K562 (cell line): ENCODE data around the gene SH3BP5L. TPM values are rescaled to one million over a fixed set of nuclear protein-coding genes. Genes with fewer than 3 reads are reported as not detected.

ENCODE experiments used
- BDP1 ChIP-seq: IDR thresholded peaks from 3 replicates; pipeline ENCODE4 v1.6.1; 2011; ENCODE audit not compliant: insufficient read length, insufficient read depth
- EP400 ChIP-seq: fragments of 450-650 bp; IDR thresholded peaks from 2 replicates; pipeline ENCODE4 v1.6.1; 2017; ENCODE audit warnings: antibody characterized with exemption, mild to moderate bottlenecking, moderate library complexity
- ETV1 ChIP-seq: fragments of 450-650 bp; conservative IDR thresholded peaks from 2 replicates; pipeline ENCODE4 v1.6.1; 2016; ENCODE audit warnings: missing genetic modification characterization, control low read depth, low read depth, missing compliant biosample characterization
- NFATC3 ChIP-seq: fragments of 450-650 bp; IDR thresholded peaks from 2 replicates; pipeline ENCODE4 v1.6.1; 2017; ENCODE audit warnings: mild to moderate bottlenecking
- PML ChIP-seq: IDR thresholded peaks from 2 replicates; pipeline ENCODE4 v1.6.1; 2012; ENCODE audit warnings: low read length, inconsistent platforms
- POLR2G ChIP-seq: fragments of 200-400 bp; formaldehyde crosslinking; IDR thresholded peaks from 2 replicates; pipeline ENCODE4 v1.6.1; 2017; ENCODE audit warnings: low read depth, mild to moderate bottlenecking, antibody characterized with exemption, low read length, moderate library complexity
- POLR2H ChIP-seq: IDR thresholded peaks from 2 replicates; pipeline ENCODE4 v1.6.1; 2016; ENCODE audit warnings: missing genetic modification characterization, low read depth, mild to moderate bottlenecking, control low read depth, missing compliant biosample characterization, moderate library complexity
- RCOR1 ChIP-seq, 2 experiments: IDR thresholded peaks; 2 replicates each; pipeline ENCODE4 v1.6.1; 2012; ENCODE audit warnings: low read depth in 2 of 2, low read length in 2 of 2, borderline replicate concordance in 1 of 2, improper control_type of control experiment in 1 of 2
- SP2 ChIP-seq: IDR thresholded peaks from 2 replicates; pipeline ENCODE4 v1.6.1; 2011; ENCODE audit warnings: mild to moderate bottlenecking, low read depth, low read length, moderate library complexity; ENCODE audit not compliant: poor library complexity, severe bottlenecking; ENCODE audit errors: extremely low read depth
- SPI1 ChIP-seq: IDR thresholded peaks from 2 replicates; pipeline ENCODE4 v1.6.1; 2011; ENCODE audit warnings: low read depth, low read length, control low read depth, borderline replicate concordance
- SRF ChIP-seq, 2 experiments: fragments of 250-450, 450-650 bp in 1 of 2; sonication (Bioruptor Pico) in 1 of 2; sonication (generic) in 1 of 2; formaldehyde crosslinking; IDR thresholded peaks; 2 replicates each; pipeline versions ENCODE4 v1.5.0 to v1.5.1; 2020 to 2022; ENCODE audit warnings: mild to moderate bottlenecking in 1 of 2, missing genetic modification reagents in 1 of 2
- ZNF133 ChIP-seq: fragments of 250-450 bp; sonication (Bioruptor Pico); IDR thresholded peaks from 2 replicates; pipeline ENCODE4 v1.4.0; 2020; ENCODE audit warnings: mild to moderate bottlenecking
- ZNF311 ChIP-seq: fragments of 250-450 bp; sonication (Bioruptor Pico); IDR thresholded peaks from 2 replicates; pipeline ENCODE4 v1.4.0; 2020; ENCODE audit warnings: mild to moderate bottlenecking, moderate library complexity
- ZNF436 ChIP-seq: fragments of 250-450, 450-650 bp; sonication (Bioruptor Pico); formaldehyde crosslinking; IDR thresholded peaks from 2 replicates; pipeline ENCODE4 v1.7.0; 2020; ENCODE audit warnings: mild to moderate bottlenecking
- polyA plus RNA-seq, 8 experiments: library from polyadenylated mRNA; depleted of rRNA in 4 of 8; stranded (reverse) in 5 of 8; unstranded in 3 of 8; fragments of >200 nt; fragmentation: Nextera tagmentation in 2 of 8; fragmentation: Illumina TruSeq in 1 of 8; extraction: Ambion mirVana in 2 of 8; extraction: Trizol in 1 of 8; gene quantifications; 2 replicates each; pipeline versions ENCODE4 v1.2.1 to v1.2.3, GENCODE V29; 2011 to 2014; ENCODE audit warnings: inconsistent platforms in 1 of 8, missing spikeins in 1 of 8
- total RNA-seq, 7 experiments: library from RNA; depleted of rRNA in 6 of 7; stranded (reverse); fragments of >200 nt in 6 of 7; fragmentation: Illumina TruSeq in 2 of 7; extraction: Trizol in 2 of 7; gene quantifications; 2 replicates each; pipeline versions ENCODE4 v1.2.1 to v1.2.3, GENCODE V29; 2011 to 2021; ENCODE audit warnings: low replicate concordance in 1 of 7
- TF ChIP-seq, protein P1 (sequence below): fragments of 450-650 bp; IDR thresholded peaks from 2 replicates; pipeline ENCODE4 v1.7.1; 2018; ENCODE audit warnings: mild to moderate bottlenecking, low read depth; ENCODE audit not compliant: partially characterized antibody
- TF ChIP-seq, protein P2 (sequence below): fragments of 250-450 bp; sonication (Bioruptor Pico); IDR thresholded peaks from 2 replicates; pipeline ENCODE4 v1.4.0; 2020
- TF ChIP-seq, protein P3 (sequence below): fragments of 450-650 bp; IDR thresholded peaks from 2 replicates; pipeline ENCODE4 v1.6.1; 2016
- TF ChIP-seq, protein P4 (sequence below): fragments of 250-450 bp; sonication (Bioruptor Pico); IDR thresholded peaks from 2 replicates; pipeline ENCODE4 v1.5.0; 2020; ENCODE audit warnings: mild to moderate bottlenecking
- TF ChIP-seq, protein P5 (sequence below): sonication (generic); formaldehyde crosslinking; IDR thresholded peaks from 2 replicates; pipeline ENCODE4 v1.9.0; 2022; ENCODE audit warnings: mild to moderate bottlenecking, missing genetic modification reagents
- TF ChIP-seq, protein P6 (sequence below), 2 experiments: fragments of 250-450 bp in 1 of 2; fragments of 450-650 bp in 1 of 2; sonication (Bioruptor Pico) in 1 of 2; IDR thresholded peaks; 2 replicates each; pipeline versions ENCODE4 v1.6.1 to v1.8.0; 2016 to 2021; ENCODE audit warnings: mild to moderate bottlenecking in 2 of 2, moderate library complexity in 2 of 2, missing compliant biosample characterization in 1 of 2, missing genetic modification characterization in 1 of 2

The SH3BP5L gene
- total and polyA plus RNA-seq, 9 of the 15 experiments (the other 6 are each of a cell fraction or from before 2014, with no cell fraction given) = 1.9 to 26.5 (median 15.8) TPM

DNA sequence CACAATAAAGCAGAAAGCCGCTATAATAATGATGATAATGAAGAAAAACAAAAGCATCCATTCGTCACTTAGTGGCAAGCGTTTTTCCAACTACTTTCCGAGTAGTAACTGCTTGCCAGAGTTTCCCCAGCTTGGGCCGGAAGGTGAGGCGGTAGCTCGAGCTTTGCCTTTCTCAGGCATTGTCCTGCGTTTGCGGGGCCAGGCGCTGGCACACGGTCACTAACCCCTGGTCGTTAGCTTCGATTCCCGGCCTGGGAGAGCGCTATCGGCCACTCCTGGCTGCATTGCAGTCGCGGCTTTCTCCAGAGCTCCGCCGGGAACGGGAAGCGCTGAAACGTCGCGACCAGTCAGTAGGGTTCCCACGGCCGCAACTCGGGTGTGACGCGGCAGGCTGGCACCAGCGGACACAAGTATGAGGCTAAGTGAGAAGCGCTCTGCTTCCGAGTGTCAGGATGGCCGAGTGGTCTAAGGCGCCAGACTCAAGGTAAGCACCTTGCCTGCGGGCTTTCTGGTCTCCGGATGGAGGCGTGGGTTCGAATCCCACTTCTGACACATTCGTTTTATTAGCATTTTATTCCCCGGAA lies 47.8 kb upstream of the SH3BP5L start (continued):
- TF ChIP-seq, protein P1, sequence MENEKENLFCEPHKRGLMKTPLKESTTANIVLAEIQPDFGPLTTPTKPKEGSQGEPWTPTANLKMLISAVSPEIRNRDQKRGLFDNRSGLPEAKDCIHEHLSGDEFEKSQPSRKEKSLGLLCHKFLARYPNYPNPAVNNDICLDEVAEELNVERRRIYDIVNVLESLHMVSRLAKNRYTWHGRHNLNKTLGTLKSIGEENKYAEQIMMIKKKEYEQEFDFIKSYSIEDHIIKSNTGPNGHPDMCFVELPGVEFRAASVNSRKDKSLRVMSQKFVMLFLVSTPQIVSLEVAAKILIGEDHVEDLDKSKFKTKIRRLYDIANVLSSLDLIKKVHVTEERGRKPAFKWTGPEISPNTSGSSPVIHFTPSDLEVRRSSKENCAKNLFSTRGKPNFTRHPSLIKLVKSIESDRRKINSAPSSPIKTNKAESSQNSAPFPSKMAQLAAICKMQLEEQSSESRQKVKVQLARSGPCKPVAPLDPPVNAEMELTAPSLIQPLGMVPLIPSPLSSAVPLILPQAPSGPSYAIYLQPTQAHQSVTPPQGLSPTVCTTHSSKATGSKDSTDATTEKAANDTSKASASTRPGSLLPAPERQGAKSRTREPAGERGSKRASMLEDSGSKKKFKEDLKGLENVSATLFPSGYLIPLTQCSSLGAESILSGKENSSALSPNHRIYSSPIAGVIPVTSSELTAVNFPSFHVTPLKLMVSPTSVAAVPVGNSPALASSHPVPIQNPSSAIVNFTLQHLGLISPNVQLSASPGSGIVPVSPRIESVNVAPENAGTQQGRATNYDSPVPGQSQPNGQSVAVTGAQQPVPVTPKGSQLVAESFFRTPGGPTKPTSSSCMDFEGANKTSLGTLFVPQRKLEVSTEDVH = no peak
- TF ChIP-seq POLR2G (peak; percentile 91), PML (peak; percentile 47; the same call in 1 of the 2 replicates), ZNF133 (CRISPR knock-in tag) (no peak), NFATC3 (no peak), ZNF436 (CRISPR knock-in tag) (no peak), EP400 (peak; percentile 42), SP2 (no peak), ZNF311 (CRISPR knock-in tag) (no peak), RCOR1 (IDR thresholded peaks at IDR 0.05; ENCODE audit: borderline replicate concordance in 1 of 2, low read depth in 2 of 2, low read length in 2 of 2) (peak; percentile 10 to 65; a peak in 1 of 4 replicates), BDP1 (peak; percentile 94), ETV1 (peak; percentile 87), POLR2H (tag) (no peak), SRF (CRISPR knock-in tag; IDR thresholded peaks at IDR 0.05) (0 out of 4 replicates have a peak, but pooled peaks of 1 of the 2 experiments have one; percentile 34), SPI1 (peak; percentile 57; the same call in 1 of the 2 replicates)
- TF ChIP-seq, protein P2, sequence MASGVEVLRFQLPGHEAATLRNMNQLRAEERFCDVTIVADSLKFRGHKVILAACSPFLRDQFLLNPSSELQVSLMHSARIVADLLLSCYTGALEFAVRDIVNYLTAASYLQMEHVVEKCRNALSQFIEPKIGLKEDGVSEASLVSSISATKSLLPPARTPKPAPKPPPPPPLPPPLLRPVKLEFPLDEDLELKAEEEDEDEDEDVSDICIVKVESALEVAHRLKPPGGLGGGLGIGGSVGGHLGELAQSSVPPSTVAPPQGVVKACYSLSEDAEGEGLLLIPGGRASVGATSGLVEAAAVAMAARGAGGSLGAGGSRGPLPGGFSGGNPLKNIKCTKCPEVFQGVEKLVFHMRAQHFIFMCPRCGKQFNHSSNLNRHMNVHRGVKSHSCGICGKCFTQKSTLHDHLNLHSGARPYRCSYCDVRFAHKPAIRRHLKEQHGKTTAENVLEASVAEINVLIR (CRISPR knock-in tag) = peak; percentile 50; the same call in 1 of the 2 replicates
- TF ChIP-seq, protein P3, sequence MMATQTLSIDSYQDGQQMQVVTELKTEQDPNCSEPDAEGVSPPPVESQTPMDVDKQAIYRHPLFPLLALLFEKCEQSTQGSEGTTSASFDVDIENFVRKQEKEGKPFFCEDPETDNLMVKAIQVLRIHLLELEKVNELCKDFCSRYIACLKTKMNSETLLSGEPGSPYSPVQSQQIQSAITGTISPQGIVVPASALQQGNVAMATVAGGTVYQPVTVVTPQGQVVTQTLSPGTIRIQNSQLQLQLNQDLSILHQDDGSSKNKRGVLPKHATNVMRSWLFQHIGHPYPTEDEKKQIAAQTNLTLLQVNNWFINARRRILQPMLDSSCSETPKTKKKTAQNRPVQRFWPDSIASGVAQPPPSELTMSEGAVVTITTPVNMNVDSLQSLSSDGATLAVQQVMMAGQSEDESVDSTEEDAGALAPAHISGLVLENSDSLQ = no peak
- TF ChIP-seq, protein P4, sequence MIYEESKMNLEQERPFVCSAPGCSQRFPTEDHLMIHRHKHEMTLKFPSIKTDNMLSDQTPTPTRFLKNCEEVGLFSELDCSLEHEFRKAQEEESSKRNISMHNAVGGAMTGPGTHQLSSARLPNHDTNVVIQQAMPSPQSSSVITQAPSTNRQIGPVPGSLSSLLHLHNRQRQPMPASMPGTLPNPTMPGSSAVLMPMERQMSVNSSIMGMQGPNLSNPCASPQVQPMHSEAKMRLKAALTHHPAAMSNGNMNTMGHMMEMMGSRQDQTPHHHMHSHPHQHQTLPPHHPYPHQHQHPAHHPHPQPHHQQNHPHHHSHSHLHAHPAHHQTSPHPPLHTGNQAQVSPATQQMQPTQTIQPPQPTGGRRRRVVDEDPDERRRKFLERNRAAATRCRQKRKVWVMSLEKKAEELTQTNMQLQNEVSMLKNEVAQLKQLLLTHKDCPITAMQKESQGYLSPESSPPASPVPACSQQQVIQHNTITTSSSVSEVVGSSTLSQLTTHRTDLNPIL (CRISPR knock-in tag) = no peak
- TF ChIP-seq, protein P5, sequence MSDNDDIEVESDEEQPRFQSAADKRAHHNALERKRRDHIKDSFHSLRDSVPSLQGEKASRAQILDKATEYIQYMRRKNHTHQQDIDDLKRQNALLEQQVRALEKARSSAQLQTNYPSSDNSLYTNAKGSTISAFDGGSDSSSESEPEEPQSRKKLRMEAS (CRISPR knock-in tag) = peak; percentile 60
- TF ChIP-seq, protein P6, sequence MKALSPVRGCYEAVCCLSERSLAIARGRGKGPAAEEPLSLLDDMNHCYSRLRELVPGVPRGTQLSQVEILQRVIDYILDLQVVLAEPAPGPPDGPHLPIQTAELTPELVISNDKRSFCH (CRISPR knock-in tag; IDR thresholded peaks at IDR 0.05) = no peak
- TF ChIP-seq, protein P6 (tag; IDR thresholded peaks at IDR 0.05) = no peak
